A549 (cell line): Measurements from ENCODE around the gene DPY30. TPM values are rescaled to one million over a fixed set of nuclear protein-coding genes. Genes with fewer than 3 reads are reported as not detected.

Source experiments
- ATAC-seq, 2 experiments: fragments of 200-7000 bp in 1 of 2; fragments of >200 bp in 1 of 2; cut with Nextera tagmentation in 1 of 2; cut with Tn5 transposase in 1 of 2; 3 replicates each; pipeline versions ENCODE4 v1.8.0 to v1.9.1; 2018 to 2020; ENCODE audit warnings: mild to moderate bottlenecking in 1 of 2, moderate library complexity in 1 of 2
- CTCF ChIA-PET: fragments of 300-600 bp; sonication (Branson Sonifier 250); formaldehyde crosslinking; extraction: SDS; loops from one replicate; lab custom pipeline; 2021; ENCODE audit warnings: antibody characterized with exemption, inconsistent platforms; lab: Yijun Ruan, JAX
- POLR2A ChIA-PET: fragments of 350-600 bp; formaldehyde crosslinking; extraction: SDS; loops from one replicate; lab custom pipeline; 2021; ENCODE audit warnings: antibody characterized with exemption, inconsistent platforms; lab: Yijun Ruan, JAX
- DNase-seq, 2 experiments: peaks; one replicate each; pipeline versions ENCODE4 v3.0.0 to v3.0.0-alpha.2; 2011 to 2016; ENCODE audit warnings: low read depth in 1 of 2, low spot score in 1 of 2
- FAIRE-seq: peaks from 2 replicates; lab custom pipeline; 2011; peaks lifted over from hg19 to GRCh38; lab: Jason Lieb, UNC
- H3K27ac ChIP-seq, 2 experiments: fragments of >200 bp; sonication (Bioruptor Twin); formaldehyde crosslinking; 3 replicates each; pipeline ENCODE4 v1.5.1; 2016 to 2017
- H3K4me1 ChIP-seq: fragments of >200 bp; sonication (Bioruptor Twin); formaldehyde crosslinking; 3 replicates; pipeline ENCODE4 v1.6.1; 2016
- H3K4me2 ChIP-seq: fragments of >200 bp; sonication (Bioruptor Twin); formaldehyde crosslinking; 3 replicates; pipeline ENCODE4 v1.6.1; 2016
- H3K4me3 ChIP-seq: fragments of >200 bp; sonication (Bioruptor Twin); formaldehyde crosslinking; 3 replicates; pipeline ENCODE4 v1.5.1; 2016
- H3K9me3 ChIP-seq: fragments of >200 bp; sonication (Bioruptor Twin); formaldehyde crosslinking; 3 replicates; pipeline ENCODE4 v1.6.1; 2016
- CBX2 ChIP-seq: fragments of 200-600 bp; sonication (generic); IDR thresholded peaks from 2 replicates; pipeline ENCODE4 v1.6.1; 2016; ENCODE audit warnings: low read depth, mild to moderate bottlenecking, borderline replicate concordance
- CTCF ChIP-seq: fragments of >200 bp; sonication (Bioruptor Twin); formaldehyde crosslinking; IDR thresholded peaks from 3 replicates; pipeline ENCODE4 v1.5.1; 2016
- EP300 ChIP-seq, 2 experiments: fragments of >200 bp; sonication (Bioruptor Twin); formaldehyde crosslinking; IDR thresholded peaks; 2 replicates in 1 of 2; 3 replicates in 1 of 2; pipeline ENCODE4 v1.6.1; 2016 to 2017
- FOXS1 ChIP-seq: fragments of 250-450 bp; sonication (Bioruptor Pico); IDR thresholded peaks from 2 replicates; pipeline ENCODE4 v1.5.0; 2020; ENCODE audit warnings: mild to moderate bottlenecking, moderate library complexity
- GATA3 ChIP-seq: IDR thresholded peaks from 2 replicates; pipeline ENCODE4 v1.6.1; 2012; ENCODE audit warnings: borderline replicate concordance
- HEYL ChIP-seq: fragments of 250-450 bp; sonication (Bioruptor Pico); IDR thresholded peaks from 2 replicates; pipeline ENCODE4 v1.8.0; 2021; ENCODE audit warnings: mild to moderate bottlenecking, moderate library complexity
- HMGXB4 ChIP-seq: fragments of 250-450 bp; sonication (Bioruptor Pico); IDR thresholded peaks from 2 replicates; pipeline ENCODE4 v1.5.0; 2021; ENCODE audit warnings: mild to moderate bottlenecking, moderate library complexity, borderline replicate concordance
- HOXA7 ChIP-seq: fragments of 250-450 bp; sonication (Bioruptor Pico); IDR thresholded peaks from 2 replicates; pipeline ENCODE4 v1.5.0; 2020; ENCODE audit warnings: mild to moderate bottlenecking, moderate library complexity
- HOXB5 ChIP-seq: fragments of 250-450 bp; sonication (Bioruptor Pico); IDR thresholded peaks from 2 replicates; pipeline ENCODE4 v1.5.0; 2020; ENCODE audit warnings: mild to moderate bottlenecking, moderate library complexity
- JUN ChIP-seq, 2 experiments: fragments of >200 bp; sonication (Bioruptor Twin); formaldehyde crosslinking; IDR thresholded peaks; 2 replicates in 1 of 2; 3 replicates in 1 of 2; pipeline ENCODE4 v1.6.1; 2016 to 2017
- JUNB ChIP-seq: fragments of >200 bp; sonication (Bioruptor Twin); formaldehyde crosslinking; IDR thresholded peaks from 2 replicates; pipeline ENCODE4 v1.6.1; 2016
- KDM5A ChIP-seq: fragments of 200-600 bp; sonication (generic); IDR thresholded peaks from 2 replicates; pipeline ENCODE4 v1.6.1; 2016; ENCODE audit warnings: antibody characterized with exemption, mild to moderate bottlenecking
- MAZ ChIP-seq: fragments of 150-350 bp; IDR thresholded peaks from 2 replicates; pipeline ENCODE4 v1.6.1; 2014; ENCODE audit warnings: antibody characterized with exemption, low read depth, low read length, borderline replicate concordance
- NFE2L2 ChIP-seq: fragments of 150-350 bp; conservative IDR thresholded peaks from 2 replicates; pipeline ENCODE4 v1.6.1; 2014; ENCODE audit warnings: low read length
- PHF8 ChIP-seq: fragments of 200-600 bp; sonication (generic); IDR thresholded peaks from 2 replicates; pipeline ENCODE4 v1.6.1; 2016; ENCODE audit warnings: low read depth, mild to moderate bottlenecking, antibody characterized with exemption, moderate library complexity, borderline replicate concordance
- POLR2AphosphoS2 ChIP-seq: conservative IDR thresholded peaks from 2 replicates; pipeline ENCODE4 v1.6.1; 2012; ENCODE audit warnings: low read length, improper control_type of control experiment, inconsistent platforms
- RFX5 ChIP-seq: fragments of 450-650 bp; IDR thresholded peaks from 2 replicates; pipeline ENCODE4 v1.7.1; 2014; ENCODE audit warnings: antibody characterized with exemption, mild to moderate bottlenecking, moderate library complexity
- SMC3 ChIP-seq: fragments of >200 bp; sonication (Bioruptor Twin); formaldehyde crosslinking; IDR thresholded peaks from 3 replicates; pipeline ENCODE4 v1.6.1; 2018; ENCODE audit warnings: inconsistent platforms
- TFCP2L1 ChIP-seq: fragments of 250-450 bp; sonication (Bioruptor Pico); IDR thresholded peaks from 2 replicates; pipeline ENCODE4 v1.5.0; 2021; ENCODE audit warnings: mild to moderate bottlenecking
- ZC3H11A ChIP-seq: fragments of 450-650 bp; IDR thresholded peaks from 2 replicates; pipeline ENCODE4 v1.6.1; 2014; ENCODE audit warnings: antibody characterized with exemption, mild to moderate bottlenecking
- ZFP36 ChIP-seq: fragments of 450-650 bp; IDR thresholded peaks from 2 replicates; pipeline ENCODE4 v1.6.1; 2014; ENCODE audit warnings: borderline replicate concordance; ENCODE audit not compliant: partially characterized antibody
- ZNF302 ChIP-seq: fragments of 250-450 bp; sonication (Bioruptor Pico); IDR thresholded peaks from 2 replicates; pipeline ENCODE4 v1.9.0; 2021; ENCODE audit warnings: inconsistent platforms, mild to moderate bottlenecking, moderate library complexity
- ZSCAN20 ChIP-seq: fragments of 250-450 bp; sonication (Bioruptor Pico); IDR thresholded peaks from 2 replicates; pipeline ENCODE4 v1.8.0; 2022; ENCODE audit warnings: mild to moderate bottlenecking, moderate library complexity
- WGBS: methylation state at CpG from one replicate; pipeline ENCODE4 v1.1.6; 2017; ENCODE audit errors: missing lambda C conversion rate; 5-methylcytosine and 5-hydroxymethylcytosine counted together
- polyA plus RNA-seq, 4 experiments: library from polyadenylated mRNA; depleted of rRNA in 3 of 4; stranded (reverse); fragments of >200 nt; fragmentation: RNase III in 1 of 4; extraction: RNeasy Plus Mini Kit Qiagen cat#74134 plus additional on column Dnase treatment in 1 of 4; gene quantifications; 2 replicates in 3 of 4; 3 replicates in 1 of 4; pipeline ENCODE4 v1.2.3, GENCODE V29; 2011 to 2017

Gene DPY30
- polyA plus RNA-seq, 2 of the 4 experiments (the other 2 are of a cell fraction), result 153 to 239 TPM

GRCh38 chr2:31980674-31981356 is 58.8 kb downstream of the DPY30 start:
- CTCF ChIA-PET, result no interaction called here
- FAIRE-seq (peak; percentile 18), ATAC-seq (peak; percentile 97)
- no peaks in the 10 kb centered on the region for H3K9me3 ChIP-seq
- H3K27ac ChIP-seq, result no peak overlapping the region
- POLR2A ChIA-PET, result no interaction called here
- 58% methylated on average over 6 of the region's 6 CpGs for WGBS
- TF ChIP-seq RFX5 (peak; percentile 98), PHF8 (no peak), MAZ (no peak), CTCF (no peak), HEYL (CRISPR knock-in tag) (no peak)
- TF ChIP-seq, all 56 proteins: peak for 1
- peak; percentile 36 to 48 for DNase-seq
- Histone ChIP-seq H3K4me1 (peaks cover 26% of the 10 kb centered on the region), H3K4me3 (no peak overlapping the region), H3K4me2 (peak overlapping the region; percentile 27; the same call in 2 of the 3 replicates)

GRCh38 chr2:31979956-31980355 is 59.6 kb downstream of the DPY30 start:
- WGBS, result 89% methylated on average over 3 of the region's 3 CpGs
- ATAC-seq (no peak), FAIRE-seq (no peak), DNase-seq (no peak)
- POLR2A ChIA-PET, result no interaction called here
- peaks cover 26% of the 10 kb centered on the region for H3K4me1 ChIP-seq
- CTCF ChIA-PET, result no interaction called here
- TF ChIP-seq CBX2 (no peak), ZNF302 (CRISPR knock-in tag) (no peak), ZC3H11A (no peak), FOXS1 (no peak), POLR2AphosphoS2 (no peak), EP300 (IDR thresholded peaks at IDR 0.05) (no peak), HMGXB4 (CRISPR knock-in tag) (no peak), ZSCAN20 (CRISPR knock-in tag) (no peak), HEYL (CRISPR knock-in tag) (no peak), ZFP36 (no peak), CTCF (no peak), HOXA7 (CRISPR knock-in tag) (no peak), GATA3 (no peak), TFCP2L1 (CRISPR knock-in tag) (no peak)
- H3K27ac ChIP-seq, result no peak overlapping the region
- H3K4me3 ChIP-seq, result no peak overlapping the region
- no peaks in the 10 kb centered on the region for H3K9me3 ChIP-seq
- H3K4me2 ChIP-seq, result no peak overlapping the region

- peaks cover 29% of the 10 kb centered on the region for H3K4me1 ChIP-seq
- WGBS, result 94% methylated on average over 3 of the region's 3 CpGs
- no peak overlapping the region for H3K27ac ChIP-seq
- FAIRE-seq (no peak), ATAC-seq (no peak), DNase-seq (no peak)
- TF ChIP-seq JUNB, result no peak
- TF ChIP-seq JUN (IDR thresholded peaks at IDR 0.05), result no peak
- no peak for TF ChIP-seq ZC3H11A
- TF ChIP-seq SMC3, result no peak
- no peak for TF ChIP-seq NFE2L2
- TF ChIP-seq HMGXB4 (CRISPR knock-in tag), result no peak
- TF ChIP-seq HOXB5, result no peak
- TF ChIP-seq KDM5A, result no peak
- no peak overlapping the region for H3K4me2 ChIP-seq
- H3K9me3 ChIP-seq, result no peaks in the 10 kb centered on the region
- ChIA-PET POLR2A (no interaction called here), CTCF (no interaction called here)
- no peak overlapping the region for H3K4me3 ChIP-seq
Observed at GRCh38 chr2:31979018-31979417, 60.6 kb downstream of the DPY30 start.
